GM19438 (cell line): ENCODE measurements around the gene EPRS1.
A peak's percentile ranks its signal among the peaks of the same experiment; 100 is the strongest.

Experiments used
- ATAC-seq: cut with Tn5 transposase; IDR thresholded peaks from one replicate; pipeline ENCODE4 v1.9.1; 2021; ENCODE audit warnings: low read depth; ENCODE audit not compliant: unreplicated experiment

EPRS1 gene

DNA sequence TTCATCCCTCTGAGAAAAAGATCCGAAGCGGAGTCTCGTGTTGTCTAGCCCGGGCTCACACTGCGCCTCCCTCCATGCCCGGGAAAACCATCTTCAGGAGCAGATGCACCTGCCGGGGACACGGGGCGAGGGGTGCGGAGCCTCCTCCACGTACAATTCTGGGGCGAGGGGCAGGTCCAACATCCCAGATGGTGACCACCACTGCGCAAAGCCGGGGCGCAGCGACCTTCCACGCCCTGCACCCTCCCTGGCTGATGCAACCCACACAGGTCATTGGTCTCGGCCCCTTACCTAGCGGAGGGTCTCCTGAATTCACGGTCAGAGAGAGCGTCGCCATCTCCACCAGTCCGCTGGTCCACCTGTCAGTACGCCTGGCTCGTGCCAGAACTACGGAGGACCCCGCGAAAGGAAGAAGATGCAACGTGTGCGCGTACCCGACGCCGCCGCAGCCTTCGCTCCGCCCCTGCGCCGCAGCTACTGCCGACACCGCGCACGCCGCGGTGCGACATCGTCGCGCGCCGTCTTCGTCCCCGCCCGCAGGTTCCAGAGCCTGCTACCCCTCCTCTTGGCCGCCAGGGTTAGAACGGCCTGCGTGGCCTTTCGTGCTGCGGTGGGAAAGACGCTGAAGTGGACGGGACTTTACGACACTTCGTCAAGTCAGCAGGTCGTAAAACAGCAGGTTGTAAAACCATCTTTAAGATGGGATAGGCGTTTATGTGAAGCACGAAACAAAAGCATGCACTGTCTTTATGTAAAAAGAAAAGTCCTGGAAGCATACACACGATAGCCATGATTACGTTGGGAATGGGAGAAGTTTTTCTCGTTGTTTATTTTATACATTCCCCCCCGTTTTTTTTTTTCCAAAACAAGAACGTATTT lies at the start of gene EPRS1:
EPRS1 (minus strand) TSS at position 454 of the 879 bp plus-strand sequence; CDS start at position 337, 117 bp downstream.
- ATAC-seq: peak; percentile 97

GRCh38 chr1:220094016-220094911 lies 48.0 kb upstream of the EPRS1 start, which contains the start of gene IARS2:
IARS2 (plus strand) TSS chr1:220094132; CDS start chr1:220094217, 85 bp downstream.
- ATAC-seq: peak; percentile 63

GRCh38 chr1:220093361-220094015 lies 47.2 kb upstream of the EPRS1 start:
- ATAC-seq: peak; percentile 4

DNA sequence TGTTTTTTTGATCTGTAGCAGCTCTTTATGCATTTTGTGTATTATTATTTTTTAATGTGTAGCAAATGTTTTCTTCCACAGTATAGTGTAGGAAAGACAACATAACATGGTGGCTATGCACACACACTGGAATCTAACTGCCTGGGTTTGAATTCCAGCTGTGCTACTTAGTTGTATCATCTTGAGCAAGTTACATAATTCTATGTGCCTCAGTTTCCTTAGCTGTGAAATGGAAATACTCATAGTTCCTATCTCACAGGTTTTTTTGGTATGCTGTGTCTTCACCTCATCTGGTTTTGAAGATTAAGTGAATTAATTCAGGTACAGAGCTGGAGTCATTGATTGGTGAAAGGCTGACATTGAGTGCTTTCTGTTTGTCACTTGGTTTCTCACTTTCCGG lies 46.4 kb upstream of the EPRS1 start:
- ATAC-seq: no peak

GRCh38 chr1:220089650-220090556 lies 43.6 kb upstream of the EPRS1 start, which contains the start of gene BPNT1:
BPNT1 (minus strand) TSS chr1:220089788; CDS start chr1:220079846, 9,942 bp downstream.
- peak; percentile 53 for ATAC-seq

GRCh38 chr1:220086261-220086686 lies 40.0 kb upstream of the EPRS1 start:
- ATAC-seq: peak; percentile 42

DNA sequence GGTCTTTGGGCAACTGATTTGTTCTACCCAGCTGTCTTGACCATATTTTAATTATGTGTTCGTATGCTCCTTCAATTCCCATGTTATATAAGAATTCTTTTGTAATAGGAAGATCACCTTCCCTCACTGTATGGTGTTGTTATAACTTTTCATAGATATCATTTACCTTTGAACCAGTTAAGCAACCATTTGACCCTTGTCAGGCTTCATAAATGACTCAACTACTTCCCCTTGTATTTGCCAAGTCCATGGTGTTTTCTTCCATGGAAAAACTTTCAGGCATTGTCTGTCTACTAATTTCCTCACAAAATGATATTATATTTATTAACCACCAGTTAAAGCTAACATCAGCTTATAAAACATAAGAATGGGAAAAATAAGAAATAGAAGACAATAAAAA lies 38.2 kb upstream of the EPRS1 start:
- no peak for ATAC-seq

GRCh38 chr1:220077887-220078286 lies 31.6 kb upstream of the EPRS1 start:
- no peak for ATAC-seq

GRCh38 chr1:220076861-220077762 lies 30.8 kb upstream of the EPRS1 start:
- no peak for ATAC-seq

GRCh38 chr1:220067269-220068204 lies 21.2 kb upstream of the EPRS1 start:
- no peak for ATAC-seq

DNA sequence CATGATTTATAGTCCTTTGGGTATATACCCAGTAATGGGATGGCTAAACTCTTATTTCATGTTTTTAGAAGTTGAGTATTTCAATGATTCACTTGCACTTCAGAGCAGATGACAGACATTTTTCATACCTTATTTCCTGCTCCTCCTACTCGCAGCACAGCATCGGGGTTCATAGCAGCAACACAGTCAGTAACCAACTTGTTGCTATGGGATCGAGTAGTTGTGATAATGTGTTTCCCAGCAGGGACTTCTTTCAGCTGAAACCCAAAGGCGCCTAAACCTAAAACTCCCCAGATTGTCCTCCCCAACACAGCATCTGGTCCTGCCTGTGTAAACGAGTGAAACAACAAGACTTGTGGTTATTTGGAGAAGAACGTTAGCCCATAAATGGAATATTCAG lies 16.3 kb upstream of the EPRS1 start:
- no peak for ATAC-seq

- no peak for ATAC-seq
Measured at GRCh38 chr1:220060876-220061275, 14.6 kb upstream of the EPRS1 start.

- no peak for ATAC-seq
Measured at GRCh38 chr1:220056374-220056773, 10.1 kb upstream of the EPRS1 start.

DNA sequence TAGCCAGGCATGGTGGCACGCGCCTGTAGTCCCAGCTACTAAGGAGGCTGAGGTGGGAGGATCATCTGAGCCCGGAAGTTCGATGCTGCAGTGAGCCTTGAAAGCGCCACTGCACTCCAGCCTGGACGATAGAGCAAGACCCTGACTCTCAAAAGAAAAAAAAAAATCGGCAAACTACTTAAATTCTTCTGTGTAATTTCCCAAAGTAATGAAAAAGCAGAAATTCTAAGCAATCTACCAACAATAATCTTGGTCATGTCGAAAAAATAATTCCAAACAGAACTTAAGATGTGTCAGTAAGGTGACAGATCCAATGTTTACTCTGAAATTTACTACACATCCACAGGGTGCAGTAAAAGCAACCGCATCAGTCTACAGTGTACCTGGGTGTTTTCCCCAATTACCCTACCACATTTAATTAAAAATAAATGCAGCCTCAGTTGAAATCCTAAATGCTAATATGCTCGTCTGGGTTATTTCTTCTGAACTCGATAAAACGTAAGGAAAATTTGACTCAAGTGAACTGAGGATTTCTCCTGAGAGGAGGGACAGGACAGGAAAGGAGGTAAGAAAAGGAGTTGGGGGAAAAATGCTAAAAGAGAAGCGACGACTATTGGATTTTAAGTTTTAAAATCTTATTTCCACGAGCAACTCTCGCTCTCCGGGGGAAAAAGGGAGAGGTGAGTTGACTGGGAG lies 801 bp downstream of the EPRS1 start:
- ATAC-seq: no peak

- ATAC-seq: no peak
Measured at GRCh38 chr1:220044678-220045355, 1.5 kb downstream of the EPRS1 start.

GRCh38 chr1:220043646-220044045 lies 2.7 kb downstream of the EPRS1 start:
- no peak for ATAC-seq
